HEK293T (cell line): Measurements from ENCODE around the gene VRK3.

ENCODE experiments used
- ARNT ChIP-seq: fragments of 450-650 bp; IDR thresholded peaks from 2 replicates; pipeline ENCODE4 v1.6.1; 2017; ENCODE audit warnings: mild to moderate bottlenecking
- BHLHE40 ChIP-seq: fragments of 450-650 bp; IDR thresholded peaks from 2 replicates; pipeline ENCODE4 v1.6.1; 2016; ENCODE audit warnings: mild to moderate bottlenecking, moderate library complexity, borderline replicate concordance
- CTBP1 ChIP-seq: fragments of 450-650 bp; IDR thresholded peaks from 2 replicates; pipeline ENCODE4 v1.6.1; 2016; ENCODE audit warnings: borderline replicate concordance
- ELF4 ChIP-seq: fragments of 450-650 bp; IDR thresholded peaks from 2 replicates; pipeline ENCODE4 v1.6.1; 2017; ENCODE audit warnings: antibody characterized with exemption
- FOXK2 ChIP-seq: fragments of 450-650 bp; IDR thresholded peaks from 2 replicates; pipeline ENCODE4 v1.6.1; 2016; ENCODE audit warnings: mild to moderate bottlenecking
- FOXM1 ChIP-seq: fragments of 450-650 bp; IDR thresholded peaks from 2 replicates; pipeline ENCODE4 v1.6.1; 2017; ENCODE audit warnings: mild to moderate bottlenecking, borderline replicate concordance
- HDGF ChIP-seq: fragments of 450-650 bp; IDR thresholded peaks from 2 replicates; pipeline ENCODE4 v1.6.1; 2017; ENCODE audit warnings: antibody characterized with exemption, borderline replicate concordance
- LEF1 ChIP-seq: fragments of 450-650 bp; IDR thresholded peaks from 2 replicates; pipeline ENCODE4 v1.6.1; 2017; ENCODE audit warnings: mild to moderate bottlenecking, borderline replicate concordance
- NFRKB ChIP-seq: fragments of 450-650 bp; IDR thresholded peaks from 2 replicates; pipeline ENCODE4 v1.6.1; 2016; ENCODE audit warnings: mild to moderate bottlenecking, moderate library complexity
- SP1 ChIP-seq: fragments of 450-650 bp; IDR thresholded peaks from 2 replicates; pipeline ENCODE4 v1.6.1; 2017
- SUZ12 ChIP-seq: fragments of 450-650 bp; IDR thresholded peaks from 2 replicates; pipeline ENCODE4 v1.6.1; 2016; ENCODE audit warnings: mild to moderate bottlenecking
- TARDBP ChIP-seq: fragments of 450-650 bp; IDR thresholded peaks from 2 replicates; pipeline ENCODE4 v1.6.1; 2016
- ZNF384 ChIP-seq: fragments of 450-650 bp; IDR thresholded peaks from 2 replicates; pipeline ENCODE4 v1.6.1; 2016

DNA sequence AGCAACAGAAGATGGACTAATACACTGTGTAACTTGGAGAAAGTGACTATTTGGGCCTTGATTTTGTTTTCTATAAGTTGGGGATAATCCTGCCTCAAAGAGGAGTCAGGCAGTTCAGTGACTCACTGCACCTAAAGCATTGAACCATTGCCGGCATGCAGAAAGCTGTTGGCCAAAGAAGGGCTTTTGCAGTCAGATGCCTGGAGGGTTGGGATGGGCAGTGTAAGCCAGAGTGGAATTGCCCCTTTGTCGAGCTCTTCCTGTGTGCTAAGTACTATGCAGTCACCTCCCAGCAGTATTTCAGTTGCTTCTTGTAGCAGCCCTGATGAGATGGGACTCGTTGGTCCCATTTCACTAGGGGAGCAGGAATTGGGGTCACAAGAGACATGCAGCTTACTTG is 11.7 kb upstream of the VRK3 start:
- no peak for TF ChIP-seq HDGF
- no peak for TF ChIP-seq SP1
- no peak for TF ChIP-seq ZNF384
- no peak for TF ChIP-seq NFRKB
- TF ChIP-seq BHLHE40, result no peak
- no peak for TF ChIP-seq LEF1
- no peak for TF ChIP-seq FOXM1
- no peak for TF ChIP-seq FOXK2
- TF ChIP-seq TARDBP, result no peak
- no peak for TF ChIP-seq ELF4
- TF ChIP-seq CTBP1, result no peak
- no peak for TF ChIP-seq SUZ12
- no peak for TF ChIP-seq ARNT
